GM18520 (cell line): Measurements from ENCODE around the gene PAN3.

Source experiments
- ATAC-seq: cut with Tn5 transposase; IDR thresholded peaks from one replicate; pipeline ENCODE4 v1.9.1; 2021; ENCODE audit not compliant: unreplicated experiment

Gene PAN3

DNA sequence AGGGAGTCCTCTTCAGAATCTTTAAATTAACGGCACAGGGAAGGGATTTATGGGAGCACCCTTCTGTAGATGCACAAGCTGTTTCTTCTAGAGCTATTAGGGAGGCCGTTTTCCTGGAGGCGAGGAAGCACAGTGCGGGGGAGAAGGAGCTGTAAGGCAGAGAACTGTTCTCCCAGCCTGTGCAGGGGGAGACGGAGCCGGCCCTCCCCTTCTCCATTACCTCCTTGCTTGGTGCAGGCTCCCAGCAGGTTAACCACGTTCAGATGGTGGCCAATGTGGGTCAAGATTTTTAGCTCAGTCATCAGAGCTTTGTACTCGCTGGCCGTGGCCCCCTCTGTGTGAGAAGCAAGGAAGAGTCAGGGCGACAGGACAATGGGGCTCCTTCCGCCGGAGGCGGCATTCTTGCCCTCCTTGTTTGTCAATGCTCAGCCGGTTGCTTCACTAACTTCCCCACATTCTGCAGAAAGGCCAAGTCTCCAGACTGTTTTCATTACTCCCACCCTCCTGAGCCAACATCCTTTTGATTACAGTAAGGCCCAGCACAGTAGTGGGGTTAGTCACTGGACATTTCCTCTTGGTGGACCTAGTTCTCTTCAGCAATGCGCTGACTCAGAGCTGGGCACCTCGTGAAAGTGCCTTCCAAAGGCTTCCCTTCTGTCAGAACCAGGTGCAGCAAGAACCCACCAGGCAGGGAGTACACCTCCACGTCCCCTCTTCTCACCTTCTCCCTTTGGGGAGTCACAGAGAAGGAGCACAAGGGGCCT, 191.2 kb downstream of the PAN3 start:
- ATAC-seq: no peak

DNA sequence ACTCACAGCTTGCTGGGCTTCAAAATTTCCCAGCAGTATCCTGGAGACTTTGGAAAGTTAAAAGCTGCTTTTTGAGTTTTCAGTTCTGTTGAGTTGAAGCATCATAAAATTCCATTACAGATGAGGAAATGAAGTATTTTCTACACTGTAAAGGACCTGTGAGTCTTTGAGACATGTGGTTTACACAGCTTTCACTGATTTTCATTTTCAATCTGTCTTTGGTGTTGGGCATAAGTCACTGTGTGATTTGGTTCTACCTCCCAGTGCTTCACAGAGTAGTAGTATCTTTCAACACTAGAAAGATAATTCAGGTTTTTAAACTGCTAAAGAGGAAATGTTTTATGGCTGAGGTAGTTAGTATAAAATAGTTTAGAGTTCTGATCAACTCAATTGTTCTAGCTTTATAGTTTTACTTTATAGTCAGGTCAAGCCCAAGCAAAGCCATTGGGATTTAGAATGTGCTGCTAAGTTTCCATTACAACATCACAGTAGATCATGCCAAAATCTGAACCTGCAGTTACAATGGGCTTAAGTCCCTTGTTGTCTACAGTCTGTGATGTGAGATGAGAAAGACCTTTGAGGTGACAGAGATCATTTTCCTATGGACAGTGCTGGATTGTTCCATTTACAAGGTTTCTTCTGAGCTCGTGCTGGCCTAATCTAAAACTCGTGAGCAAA, 195.0 kb downstream of the PAN3 start:
- peak; percentile 55 for ATAC-seq

DNA sequence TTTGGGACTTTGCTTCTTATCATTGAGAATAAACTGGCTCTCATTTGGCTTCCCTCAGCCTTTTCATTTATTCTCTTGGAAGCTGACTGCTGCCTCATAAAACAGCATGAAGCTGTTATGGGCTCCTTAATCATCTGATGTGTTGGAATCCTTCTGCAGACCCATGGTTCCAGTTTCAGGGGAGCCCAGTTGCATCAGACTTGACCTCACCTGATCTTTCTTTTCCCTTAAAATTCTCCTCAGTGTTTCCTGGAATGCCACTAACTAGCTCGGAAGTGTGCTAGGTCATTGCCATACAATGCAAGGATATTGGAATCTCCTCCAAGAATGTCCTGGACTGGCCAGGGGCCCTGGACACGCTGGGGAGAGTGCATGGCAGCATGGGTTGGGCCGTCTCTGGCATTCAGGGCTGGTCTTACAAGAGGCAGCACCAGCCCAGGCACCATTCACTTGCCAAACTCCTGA, 197.9 kb downstream of the PAN3 start:
- ATAC-seq: no peak

DNA sequence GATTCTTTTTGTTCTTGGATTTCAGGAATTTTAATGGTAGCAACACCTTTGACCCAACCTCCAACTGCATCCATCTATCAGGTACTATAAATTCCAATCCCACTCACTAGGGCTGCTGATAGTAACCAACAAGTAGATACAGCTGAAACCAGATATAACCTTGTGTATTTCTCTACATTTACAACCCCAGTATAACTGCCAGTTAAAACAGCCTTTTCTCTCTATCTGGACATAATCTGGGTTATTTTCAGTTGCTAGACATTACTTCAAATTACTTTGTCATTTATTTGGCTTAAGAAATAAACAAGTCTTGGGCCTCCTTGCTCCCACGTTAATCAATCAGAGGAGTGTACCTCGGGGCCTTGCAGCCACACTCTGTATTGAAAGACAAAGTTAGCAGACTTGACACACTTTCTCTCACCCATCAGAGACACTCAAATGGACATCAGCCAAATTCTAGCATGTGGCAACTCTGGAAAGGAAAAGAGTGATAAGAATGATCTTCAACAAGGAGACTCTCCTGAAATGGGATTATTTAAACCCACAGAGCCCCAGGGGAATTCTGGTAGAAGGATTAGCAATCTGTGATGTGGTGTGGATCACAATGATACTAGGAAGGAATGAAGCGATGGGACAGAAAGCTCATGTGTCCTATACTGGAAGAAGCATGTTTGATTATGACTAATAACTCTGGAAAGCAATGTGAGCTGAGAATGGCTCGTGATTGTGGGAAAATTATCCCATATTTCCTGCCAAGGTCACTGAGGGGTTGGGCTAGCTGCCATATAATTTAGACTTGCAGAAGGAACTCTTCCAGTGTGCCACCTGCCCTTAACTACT, 199.0 kb downstream of the PAN3 start:
- no peak for ATAC-seq

DNA sequence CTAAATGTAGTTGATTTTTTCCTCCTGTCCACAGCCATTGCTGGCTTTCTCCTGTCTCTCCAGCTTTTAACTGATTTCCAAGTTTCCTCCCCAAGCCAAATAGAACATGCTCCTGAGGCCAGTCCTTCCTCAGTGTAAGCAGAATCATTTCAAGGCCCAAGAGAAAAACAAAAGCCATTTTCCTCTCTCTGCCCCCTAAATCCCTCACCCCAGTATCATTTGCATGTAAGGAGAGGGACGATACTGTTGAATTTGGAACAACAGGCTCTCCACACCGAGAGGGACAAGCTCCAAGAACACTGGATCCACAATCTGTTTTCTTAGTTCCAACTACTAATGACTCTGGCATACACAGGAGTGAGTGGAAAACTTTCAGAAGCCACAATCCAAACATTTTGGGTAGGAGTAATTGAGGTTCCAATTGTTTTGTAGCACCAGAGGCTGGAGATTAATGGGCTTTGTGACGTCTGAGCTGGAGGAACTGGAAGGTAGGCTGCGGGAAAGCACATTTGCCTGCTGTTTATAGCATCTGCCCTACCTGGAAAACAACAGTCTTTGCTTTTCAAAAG, 199.7 kb downstream of the PAN3 start:
- no peak for ATAC-seq

DNA sequence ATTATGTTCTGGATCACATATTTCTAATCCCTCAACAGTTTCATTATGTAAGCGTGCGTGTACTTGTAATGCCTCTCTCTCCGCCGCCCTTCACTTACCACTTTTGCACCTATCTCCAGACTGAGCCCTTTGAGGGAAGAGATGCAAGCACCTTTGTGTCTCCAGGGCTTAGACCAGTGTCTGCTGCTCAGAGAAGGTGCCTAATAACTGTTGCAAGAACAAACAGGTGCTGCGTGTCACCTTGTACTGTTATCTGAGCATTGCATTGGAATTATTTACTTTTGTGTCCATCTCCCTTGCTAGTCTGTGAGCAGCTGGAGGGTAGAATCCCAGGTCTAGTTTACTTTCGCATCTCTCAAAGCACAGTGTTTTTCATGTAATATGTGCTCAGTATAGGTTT, 200.4 kb downstream of the PAN3 start:
- no peak for ATAC-seq

DNA sequence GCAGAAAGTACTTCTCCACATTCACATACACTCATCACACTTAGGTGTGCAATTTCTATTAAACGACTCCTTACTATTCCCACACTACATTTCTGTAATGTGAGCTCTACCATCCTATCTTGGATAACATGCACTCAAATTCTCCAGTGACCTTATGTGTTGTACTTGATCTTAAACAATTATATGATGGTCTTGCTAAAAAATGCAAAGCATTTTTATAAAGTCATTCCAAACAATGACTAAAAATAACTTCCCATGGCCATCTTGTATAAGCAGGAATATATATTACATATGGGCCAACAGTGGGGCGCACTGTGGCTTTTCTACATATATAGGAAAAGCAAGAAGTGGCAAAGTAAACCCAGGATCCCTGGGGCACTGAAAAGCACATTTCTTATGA, 201.1 kb downstream of the PAN3 start:
- ATAC-seq: no peak

DNA sequence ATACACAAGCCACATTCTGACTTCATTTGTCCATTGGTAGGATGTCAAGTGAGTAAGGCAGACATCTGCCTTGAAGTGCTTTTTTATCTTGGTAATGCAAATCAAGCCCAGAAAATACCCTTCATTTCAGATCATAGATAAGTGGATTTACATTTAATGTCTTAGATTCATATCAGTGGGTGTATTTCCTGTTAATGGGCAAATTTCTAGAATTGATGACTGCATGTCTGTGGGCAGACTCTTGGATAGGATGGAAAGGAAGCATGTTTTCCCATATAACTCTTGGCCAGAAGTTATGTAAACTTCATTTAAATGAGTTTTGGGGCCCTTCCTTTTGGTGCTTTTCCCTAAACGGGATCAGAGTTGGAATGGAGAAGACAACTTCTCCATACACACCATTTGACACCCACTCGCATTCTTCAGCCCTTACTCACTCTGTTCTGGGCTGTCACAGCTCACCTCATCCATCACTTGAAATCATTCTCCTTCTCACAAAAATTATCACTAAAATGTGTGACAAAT, 202.0 kb downstream of the PAN3 start:
- no peak for ATAC-seq

DNA sequence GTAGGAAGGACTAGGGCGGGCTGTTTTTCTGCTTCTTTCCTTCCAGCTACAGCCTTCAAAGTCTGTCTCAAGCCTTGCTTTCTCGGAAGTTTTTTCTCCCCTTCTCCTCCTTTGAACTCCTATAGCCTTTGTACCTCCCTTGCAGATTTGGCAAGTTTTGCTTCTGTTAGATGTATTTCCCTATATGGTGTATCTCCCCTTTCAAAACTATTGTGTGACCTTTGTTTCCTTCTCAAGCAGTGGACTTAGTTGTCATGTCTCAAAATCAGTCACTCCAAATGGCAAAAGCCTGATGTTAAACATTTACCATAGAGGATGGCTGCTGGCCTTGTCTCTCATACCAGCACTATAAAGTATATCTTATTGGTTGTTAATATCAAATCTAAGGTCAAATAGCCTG, 203.9 kb downstream of the PAN3 start:
- ATAC-seq: no peak

DNA sequence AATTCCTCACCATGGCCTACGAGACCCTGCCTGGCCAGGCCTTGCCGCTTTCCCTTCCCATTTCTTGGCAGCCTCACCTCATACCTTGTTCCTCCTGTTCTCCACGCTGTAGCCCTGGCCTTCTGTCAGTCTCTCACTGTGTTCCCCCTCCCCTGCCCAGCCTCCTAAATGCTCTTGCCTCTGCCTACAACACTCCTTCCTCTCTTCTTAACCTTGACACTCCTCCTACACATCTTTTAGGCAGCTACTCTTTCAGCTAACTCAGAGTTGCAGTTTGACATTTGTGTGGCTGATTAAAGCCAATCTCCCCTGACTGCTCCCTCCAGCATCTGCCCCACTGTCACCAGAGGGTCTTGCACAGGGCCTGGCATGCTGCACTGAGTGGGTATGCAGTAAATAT, 205.8 kb downstream of the PAN3 start:
- ATAC-seq: no peak
